GM12878 (cell line): ENCODE measurements around the gene ZNF335. TPM values are rescaled to one million over a fixed set of nuclear protein-coding genes. Genes with fewer than 3 reads are reported as not detected.

ENCODE experiments used
- ATAC-seq: fragments of 200-7000 bp; cut with Tn5 transposase; 3 replicates; pipeline ENCODE4 v1.9.1; 2020; ENCODE audit warnings: mild to moderate bottlenecking, moderate library complexity
- BruUV-seq: library from RNA; stranded (reverse); fragments of 400-500 nt; replicated peaks from 2 replicates; lab custom pipeline; 2021; lab: Mats Ljungman, UMichigan
- CTCF ChIA-PET: fragments of 300-600 bp; sonication (Branson Sonifier 250); formaldehyde crosslinking; extraction: SDS; loops from one replicate; lab custom pipeline; 2021; ENCODE audit warnings: inconsistent platforms; lab: Yijun Ruan, JAX
- POLR2A ChIA-PET: fragments of 350-600 bp; formaldehyde crosslinking; extraction: SDS; loops from one replicate; lab custom pipeline; 2021; ENCODE audit warnings: inconsistent platforms; lab: Charles Lee
- RAD21 ChIA-PET: fragments of 300-600 bp; sonication (Branson Sonifier 250); formaldehyde crosslinking; loops from one replicate; lab custom pipeline; 2023; ENCODE audit warnings: antibody characterized with exemption; ENCODE audit not compliant: unreplicated experiment; lab: Charles Lee
- SMC1A ChIA-PET: fragments of 300-600 bp; sonication (Branson Sonifier 250); formaldehyde crosslinking; loops from one replicate; lab custom pipeline; 2023; ENCODE audit not compliant: unreplicated experiment, uncharacterized antibody; lab: Charles Lee
- DNase-seq: peaks from one replicate; pipeline ENCODE4 v3.0.0-alpha.2; 2011; ENCODE audit warnings: low read depth, low spot score
- FAIRE-seq: peaks from 3 replicates; lab custom pipeline; 2011; peaks lifted over from hg19 to GRCh38; lab: Jason Lieb, UNC
- H2AFZ ChIP-seq: 2 replicates; pipeline ENCODE4 v1.6.0; 2011; ENCODE audit warnings: low read depth, low read length, control low read depth; ENCODE audit not compliant: control insufficient read depth
- H3K27ac ChIP-seq: 2 replicates; pipeline ENCODE4 v1.5.1; 2011; ENCODE audit warnings: control low read depth; ENCODE audit not compliant: control insufficient read depth, insufficient read depth
- H3K27me3 ChIP-seq, 2 experiments: replicated peaks in 1 of 2; 2 replicates each; pipeline versions ENCODE4 v1.6.0 to v1.6.1; 2011; ENCODE audit warnings: low read length in 1 of 2; ENCODE audit not compliant: control insufficient read depth in 2 of 2, insufficient read depth in 2 of 2
- H3K36me3 ChIP-seq, 2 experiments: 2 replicates each; pipeline ENCODE4 v1.5.1; 2011; ENCODE audit warnings: low read length in 1 of 2; ENCODE audit not compliant: control insufficient read depth in 2 of 2, insufficient read depth in 2 of 2
- H3K4me1 ChIP-seq: 2 replicates; pipeline ENCODE4 v1.6.1; 2011; ENCODE audit warnings: mild to moderate bottlenecking, low read length, moderate library complexity, mixed read lengths; ENCODE audit not compliant: control insufficient read depth, insufficient read depth
- H3K4me2 ChIP-seq: 2 replicates; pipeline ENCODE4 v1.6.0; 2011; ENCODE audit warnings: control low read depth; ENCODE audit not compliant: control insufficient read depth, insufficient read depth
- H3K4me3 ChIP-seq: fragments of 200-600 bp; sonication (generic); 2 replicates; pipeline ENCODE4 v1.5.1; 2016
- H3K79me2 ChIP-seq: 2 replicates; pipeline ENCODE4 v1.6.0; 2011; ENCODE audit warnings: low read length; ENCODE audit not compliant: control insufficient read depth, insufficient read depth
- H3K9ac ChIP-seq: 2 replicates; pipeline ENCODE4 v1.8.0; 2011; ENCODE audit warnings: low read length, control low read depth, mixed read lengths; ENCODE audit not compliant: control insufficient read depth, insufficient read depth
- H3K9me3 ChIP-seq: replicated peaks from 3 replicates; pipeline ENCODE4 v1.5.1; 2011; ENCODE audit warnings: mild to moderate bottlenecking, low read length; ENCODE audit not compliant: control insufficient read depth, insufficient read depth
- H4K20me1 ChIP-seq: 2 replicates; pipeline ENCODE4 v1.6.0; 2011; ENCODE audit not compliant: control insufficient read depth, insufficient read depth
- EGR1 ChIP-seq, 2 experiments: IDR thresholded peaks; 1 replicate in 1 of 2; 2 replicates in 1 of 2; pipeline ENCODE4 v1.6.1; 2011 to 2012; ENCODE audit warnings: low read depth in 2 of 2, low read length in 2 of 2, borderline replicate concordance in 1 of 2, mild to moderate bottlenecking in 1 of 2, moderate library complexity in 1 of 2
- MEF2A ChIP-seq: IDR thresholded peaks from 2 replicates; pipeline ENCODE4 v1.6.1; 2011; ENCODE audit warnings: low read depth, mild to moderate bottlenecking, low read length, moderate library complexity; ENCODE audit not compliant: insufficient read depth
- MXI1 ChIP-seq: fragments of 150-350 bp; IDR thresholded peaks from 2 replicates; pipeline ENCODE4 v1.6.1; 2011; ENCODE audit warnings: low read depth, mild to moderate bottlenecking, inconsistent platforms, low read length, improper control_type of control experiment
- NFXL1 ChIP-seq: fragments of 450-650 bp; IDR thresholded peaks from 2 replicates; pipeline ENCODE4 v1.6.1; 2017; ENCODE audit warnings: antibody characterized with exemption, mild to moderate bottlenecking, borderline replicate concordance
- PAX8 ChIP-seq: fragments of 450-650 bp; IDR thresholded peaks from 2 replicates; pipeline ENCODE4 v1.6.1; 2017; ENCODE audit warnings: mild to moderate bottlenecking, moderate library complexity
- RELB ChIP-seq: fragments of 450-650 bp; IDR thresholded peaks from 2 replicates; pipeline ENCODE4 v1.6.1; 2017; ENCODE audit warnings: low read depth, mild to moderate bottlenecking, moderate library complexity
- SIN3A ChIP-seq: IDR thresholded peaks from 2 replicates; pipeline ENCODE4 v1.6.1; 2012; ENCODE audit warnings: low read depth, low read length, improper control_type of control experiment
- SMARCA5 ChIP-seq: fragments of 450-650 bp; IDR thresholded peaks from 2 replicates; pipeline ENCODE4 v1.6.1; 2017; ENCODE audit warnings: mild to moderate bottlenecking
- TBL1XR1 ChIP-seq: IDR thresholded peaks from 2 replicates; pipeline ENCODE4 v1.6.1; 2012; ENCODE audit warnings: low read depth, low read length, improper control_type of control experiment
- ZNF24 ChIP-seq: fragments of 450-650 bp; IDR thresholded peaks from 2 replicates; pipeline ENCODE4 v1.6.1; 2017; ENCODE audit warnings: antibody characterized with exemption, mild to moderate bottlenecking
- WGBS: methylation state at CpG from one replicate; pipeline ENCODE4 v1.1.6; 2016; ENCODE audit warnings: low lambda C conversion rate; ENCODE audit not compliant: insufficient replicate concordance, insufficient coverage; ENCODE audit errors: missing lambda C conversion rate; 5-methylcytosine and 5-hydroxymethylcytosine counted together
- in situ Hi-C: fragments of 300-500 bp; cut with MboI; formaldehyde crosslinking; loops from 9 replicates; pipeline ENCODE4 v1.14.3; 2018; ENCODE audit warnings: mixed read lengths
- intact Hi-C: fragments of 100-400 bp; cut with micrococcal nuclease; formaldehyde crosslinking; loops from one replicate; pipeline ENCODE4 v1.14.2; 2022; ENCODE audit not compliant: unreplicated experiment
- polyA plus RNA-seq, 11 experiments: library from polyadenylated mRNA; depleted of rRNA in 4 of 11; unstranded in 6 of 11; stranded (reverse) in 5 of 11; fragments of >200 nt; fragmentation: Nextera tagmentation in 4 of 11; fragmentation: Illumina TruSeq in 1 of 11; extraction: Ambion mirVana in 4 of 11; extraction: Trizol in 1 of 11; gene quantifications; 1 replicate in 1 of 11; 2 replicates in 10 of 11; pipeline versions ENCODE4 v1.2.1 to v1.2.3, GENCODE V29; 2011 to 2016; ENCODE audit warnings: inconsistent platforms in 2 of 11, missing spikeins in 2 of 11, low read depth in 1 of 11
- total RNA-seq, 4 experiments: library from RNA; depleted of rRNA in 3 of 4; stranded (reverse); fragments of >200 nt in 3 of 4; fragmentation: Illumina TruSeq in 1 of 4; extraction: Trizol in 1 of 4; gene quantifications; 2 replicates each; pipeline versions ENCODE4 v1.2.1 to v1.2.3, GENCODE V29; 2013 to 2021
- TF ChIP-seq, protein P1 (sequence below): fragments of 450-650 bp; IDR thresholded peaks from 2 replicates; pipeline ENCODE4 v1.6.1; 2016; ENCODE audit warnings: mild to moderate bottlenecking, moderate library complexity, borderline replicate concordance
- TF ChIP-seq, protein P2 (sequence below): fragments of 450-650 bp; IDR thresholded peaks from 2 replicates; pipeline ENCODE4 v1.6.1; 2014; ENCODE audit warnings: mild to moderate bottlenecking
- TF ChIP-seq, protein P3 (sequence below): IDR thresholded peaks from 2 replicates; pipeline ENCODE4 v1.6.1; 2012; ENCODE audit warnings: low read depth, low read length, improper control_type of control experiment

Gene ZNF335
- total and polyA plus RNA-seq, 10 of the 15 experiments (the other 5 are each of a cell fraction or from before 2014, with no cell fraction given) = 0.74 to 30.1 (median 14.5) TPM

DNA sequence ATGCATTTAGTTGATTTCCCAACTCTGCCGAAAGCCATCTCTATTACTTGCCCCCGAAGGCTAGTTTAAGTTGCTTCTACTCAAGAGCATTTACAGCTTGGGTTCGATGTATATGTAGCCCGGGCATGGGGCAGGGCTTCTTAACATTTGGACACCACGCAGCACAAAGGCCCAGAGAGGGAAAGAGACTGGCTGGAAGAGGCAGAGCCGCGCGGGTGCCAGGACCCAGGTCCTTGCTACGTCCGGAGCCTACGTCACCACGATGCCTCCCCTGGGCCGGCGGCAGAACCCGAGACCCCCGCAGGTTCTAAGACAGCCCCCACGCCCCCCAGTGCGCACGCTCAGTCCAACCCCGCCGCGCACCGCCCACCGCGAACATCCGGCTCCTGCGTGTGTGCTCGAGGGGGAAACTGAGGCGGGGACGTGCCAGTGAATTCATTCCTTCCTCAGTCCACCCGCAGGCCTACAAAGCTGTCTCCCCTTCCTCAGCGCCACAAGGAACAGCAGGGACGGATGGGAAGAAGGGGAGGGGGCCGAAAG is 37.9 kb downstream of the ZNF335 start:
- Histone ChIP-seq H3K9me3 (no peaks in the 10 kb centered on the region), H3K9ac (peak overlapping the region; percentile 97), H4K20me1 (no peaks in the 10 kb centered on the region), H3K27me3 (no peaks in the 10 kb centered on the region), H3K4me2 (peak overlapping the region; percentile 93), H2AFZ (peak overlapping the region; percentile 91), H3K36me3 (peaks cover 4 to 8% of the 10 kb centered on the region in 2 experiments; a peak in 3 of 4 replicates), H3K27ac (peak overlapping the region; percentile 97), H3K4me3 (peak overlapping the region; percentile 75), H3K4me1 (peaks cover 5% of the 10 kb centered on the region; the same call in 1 of the 2 replicates), H3K79me2 (peaks cover 23% of the 10 kb centered on the region)
- in situ Hi-C loops = no loop called here
- FAIRE-seq (peak; percentile 27), ATAC-seq (peak; percentile 54), DNase-seq (no peak)
- TSS peak; percentile 93 for BruUV-seq
- CTCF ChIA-PET = interaction anchor here (0.6 to 6.5 kb wide), 21 partner anchors 9 to 473 kb away, joined by 3 to 79 read pairs (median 5); partner anchors contain the start of genes ELMO2 and ZSWIM1
- RAD21 ChIA-PET = interaction anchor here (0.7 to 5.5 kb wide), 16 partner anchors 8 to 154 kb away, joined by 3 to 66 read pairs (median 6); partner anchors contain the start of gene ZSWIM1
- SMC1A ChIA-PET = interaction anchor here (1.0 to 4.1 kb wide), 11 partner anchors 12 to 135 kb away, joined by 3 to 33 read pairs (median 5); partner anchors contain the start of genes ACOT8 and SNX21
- POLR2A ChIA-PET = interaction anchor here (0.7 to 2.9 kb wide), 20 partner anchors 9 to 1049 kb away, joined by 3 to 50 read pairs (median 6); partner anchors contain the start of genes ACOT8, CTSA, NEURL2 and PLTP
- WGBS = 1% methylated on average over 33 of the region's 34 CpGs
- intact Hi-C loops = loop anchor here (1.0 to 2.0 kb wide), 3 partner anchors 37 to 77 kb away; partner anchors contain the start of genes ACOT8, CTSA, NEURL2 and ZSWIM3
- TF ChIP-seq PAX8 (no peak), NFXL1 (peak; percentile 56; the same call in 1 of the 2 replicates), SMARCA5 (peak; percentile 37; the same call in 1 of the 2 replicates), MXI1 (0 out of 2 replicates have a peak, but pooled peaks have one; percentile 1), TBL1XR1 (peak; percentile 43; the same call in 1 of the 2 replicates), ZNF24 (no peak), EGR1 (IDR thresholded peaks at IDR 0.05; ENCODE audit: borderline replicate concordance in 1 of 2, low read depth in 2 of 2, low read length in 2 of 2) (0 out of 3 replicates have a peak, but pooled peaks of 1 of the 2 experiments have one; percentile 31), SIN3A (0 out of 2 replicates have a peak, but pooled peaks have one; percentile 14), MEF2A (no peak), RELB (peak; percentile 42; the same call in 1 of the 2 replicates)
- TF ChIP-seq, protein P1, sequence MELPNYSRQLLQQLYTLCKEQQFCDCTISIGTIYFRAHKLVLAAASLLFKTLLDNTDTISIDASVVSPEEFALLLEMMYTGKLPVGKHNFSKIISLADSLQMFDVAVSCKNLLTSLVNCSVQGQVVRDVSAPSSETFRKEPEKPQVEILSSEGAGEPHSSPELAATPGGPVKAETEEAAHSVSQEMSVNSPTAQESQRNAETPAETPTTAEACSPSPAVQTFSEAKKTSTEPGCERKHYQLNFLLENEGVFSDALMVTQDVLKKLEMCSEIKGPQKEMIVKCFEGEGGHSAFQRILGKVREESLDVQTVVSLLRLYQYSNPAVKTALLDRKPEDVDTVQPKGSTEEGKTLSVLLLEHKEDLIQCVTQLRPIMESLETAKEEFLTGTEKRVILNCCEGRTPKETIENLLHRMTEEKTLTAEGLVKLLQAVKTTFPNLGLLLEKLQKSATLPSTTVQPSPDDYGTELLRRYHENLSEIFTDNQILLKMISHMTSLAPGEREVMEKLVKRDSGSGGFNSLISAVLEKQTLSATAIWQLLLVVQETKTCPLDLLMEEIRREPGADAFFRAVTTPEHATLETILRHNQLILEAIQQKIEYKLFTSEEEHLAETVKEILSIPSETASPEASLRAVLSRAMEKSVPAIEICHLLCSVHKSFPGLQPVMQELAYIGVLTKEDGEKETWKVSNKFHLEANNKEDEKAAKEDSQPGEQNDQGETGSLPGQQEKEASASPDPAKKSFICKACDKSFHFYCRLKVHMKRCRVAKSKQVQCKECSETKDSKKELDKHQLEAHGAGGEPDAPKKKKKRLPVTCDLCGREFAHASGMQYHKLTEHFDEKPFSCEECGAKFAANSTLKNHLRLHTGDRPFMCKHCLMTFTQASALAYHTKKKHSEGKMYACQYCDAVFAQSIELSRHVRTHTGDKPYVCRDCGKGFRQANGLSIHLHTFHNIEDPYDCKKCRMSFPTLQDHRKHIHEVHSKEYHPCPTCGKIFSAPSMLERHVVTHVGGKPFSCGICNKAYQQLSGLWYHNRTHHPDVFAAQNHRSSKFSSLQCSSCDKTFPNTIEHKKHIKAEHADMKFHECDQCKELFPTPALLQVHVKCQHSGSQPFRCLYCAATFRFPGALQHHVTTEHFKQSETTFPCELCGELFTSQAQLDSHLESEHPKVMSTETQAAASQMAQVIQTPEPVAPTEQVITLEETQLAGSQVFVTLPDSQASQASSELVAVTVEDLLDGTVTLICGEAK = 0 out of 2 replicates have a peak, but pooled peaks have one; percentile 19
- TF ChIP-seq, protein P2, sequence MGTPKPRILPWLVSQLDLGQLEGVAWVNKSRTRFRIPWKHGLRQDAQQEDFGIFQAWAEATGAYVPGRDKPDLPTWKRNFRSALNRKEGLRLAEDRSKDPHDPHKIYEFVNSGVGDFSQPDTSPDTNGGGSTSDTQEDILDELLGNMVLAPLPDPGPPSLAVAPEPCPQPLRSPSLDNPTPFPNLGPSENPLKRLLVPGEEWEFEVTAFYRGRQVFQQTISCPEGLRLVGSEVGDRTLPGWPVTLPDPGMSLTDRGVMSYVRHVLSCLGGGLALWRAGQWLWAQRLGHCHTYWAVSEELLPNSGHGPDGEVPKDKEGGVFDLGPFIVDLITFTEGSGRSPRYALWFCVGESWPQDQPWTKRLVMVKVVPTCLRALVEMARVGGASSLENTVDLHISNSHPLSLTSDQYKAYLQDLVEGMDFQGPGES = 0 out of 2 replicates have a peak, but pooled peaks have one; percentile 5
- TF ChIP-seq, protein P3, sequence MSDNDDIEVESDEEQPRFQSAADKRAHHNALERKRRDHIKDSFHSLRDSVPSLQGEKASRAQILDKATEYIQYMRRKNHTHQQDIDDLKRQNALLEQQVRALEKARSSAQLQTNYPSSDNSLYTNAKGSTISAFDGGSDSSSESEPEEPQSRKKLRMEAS = peak; percentile 33; the same call in 1 of the 2 replicates
